ENCODE measurements around the gene GMDS. TPM values are rescaled to one million over a fixed set of nuclear protein-coding genes. Genes with fewer than 3 reads are reported as not detected.
A peak's percentile ranks its signal among the peaks of the same experiment; 100 is the strongest.

Gene GMDS
- total RNA-seq, 1 donor from 2014 or later: 30.1 TPM

DNA sequence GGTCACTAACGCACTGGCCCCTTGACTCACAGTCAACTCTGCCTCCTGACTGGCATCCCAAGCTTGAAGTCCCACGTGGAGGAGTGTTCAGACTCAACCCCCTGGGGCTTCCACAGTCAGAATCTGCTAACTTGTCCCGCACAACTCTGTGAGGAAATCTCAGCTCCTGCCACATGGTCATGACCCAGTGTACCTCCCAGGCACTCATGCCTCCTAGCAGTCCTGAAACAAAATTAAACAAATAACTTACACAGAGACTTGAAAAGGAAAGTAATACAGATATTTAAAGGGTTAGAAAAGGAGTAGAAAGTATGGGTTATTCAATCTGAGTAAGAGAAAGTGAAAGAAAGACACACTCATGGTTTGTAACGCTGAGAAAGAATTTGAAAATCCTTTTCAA is 134.9 kb downstream of the GMDS start:
- ATAC-seq (ENCODE audit: low read depth): no peak
- POLR2A ChIA-PET: no interaction called here
- DNase-seq: no peak
- H3K9me3 Mint-ChIP-seq: no peaks in the 10 kb centered on the region
- TF ChIP-seq, protein P1, sequence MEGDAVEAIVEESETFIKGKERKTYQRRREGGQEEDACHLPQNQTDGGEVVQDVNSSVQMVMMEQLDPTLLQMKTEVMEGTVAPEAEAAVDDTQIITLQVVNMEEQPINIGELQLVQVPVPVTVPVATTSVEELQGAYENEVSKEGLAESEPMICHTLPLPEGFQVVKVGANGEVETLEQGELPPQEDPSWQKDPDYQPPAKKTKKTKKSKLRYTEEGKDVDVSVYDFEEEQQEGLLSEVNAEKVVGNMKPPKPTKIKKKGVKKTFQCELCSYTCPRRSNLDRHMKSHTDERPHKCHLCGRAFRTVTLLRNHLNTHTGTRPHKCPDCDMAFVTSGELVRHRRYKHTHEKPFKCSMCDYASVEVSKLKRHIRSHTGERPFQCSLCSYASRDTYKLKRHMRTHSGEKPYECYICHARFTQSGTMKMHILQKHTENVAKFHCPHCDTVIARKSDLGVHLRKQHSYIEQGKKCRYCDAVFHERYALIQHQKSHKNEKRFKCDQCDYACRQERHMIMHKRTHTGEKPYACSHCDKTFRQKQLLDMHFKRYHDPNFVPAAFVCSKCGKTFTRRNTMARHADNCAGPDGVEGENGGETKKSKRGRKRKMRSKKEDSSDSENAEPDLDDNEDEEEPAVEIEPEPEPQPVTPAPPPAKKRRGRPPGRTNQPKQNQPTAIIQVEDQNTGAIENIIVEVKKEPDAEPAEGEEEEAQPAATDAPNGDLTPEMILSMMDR (IDR thresholded peaks at IDR 0.05): no peak
- intact Hi-C loops (cut with micrococcal nuclease): no loop called here
- CTCF ChIA-PET: interaction anchor here (1.0 kb wide), 1 partner anchor 584 kb away, joined by 3 read pairs; no protein-coding TSS in a partner anchor
- peaks cover 7% of the 10 kb centered on the region for H3K36me3 Mint-ChIP-seq (ENCODE audit: low read depth)
- no peak overlapping the region for H3K27ac Mint-ChIP-seq
- H3K27me3 Mint-ChIP-seq: no peaks in the 10 kb centered on the region
- peaks cover 13% of the 10 kb centered on the region for H3K4me1 Mint-ChIP-seq
- H3K4me3 Mint-ChIP-seq: no peak overlapping the region

- no peak overlapping the region for H3K4me3 Mint-ChIP-seq
- H3K27ac Mint-ChIP-seq: no peak overlapping the region
- intact Hi-C loops (cut with micrococcal nuclease): loop anchor here (10.0 kb wide), 1 partner anchor 335 kb away; no protein-coding TSS in a partner anchor
- no peaks in the 10 kb centered on the region for H3K27me3 Mint-ChIP-seq
- CTCF ChIA-PET: interaction anchor here (1.0 to 1.4 kb wide), 2 partner anchors 505 to 585 kb away, joined by 3 read pairs; no protein-coding TSS in a partner anchor
- peaks cover 7% of the 10 kb centered on the region for H3K36me3 Mint-ChIP-seq (ENCODE audit: low read depth)
- POLR2A ChIA-PET: no interaction called here
- ATAC-seq (ENCODE audit: low read depth) (no peak), DNase-seq (no peak)
- no peaks in the 10 kb centered on the region for H3K9me3 Mint-ChIP-seq
- TF ChIP-seq, protein P1 (IDR thresholded peaks at IDR 0.05): no peak
- peaks cover 13% of the 10 kb centered on the region for H3K4me1 Mint-ChIP-seq
These were observed 135.6 kb downstream of the GMDS start for GRCh38 chr6:2109796-2110195.

DNA sequence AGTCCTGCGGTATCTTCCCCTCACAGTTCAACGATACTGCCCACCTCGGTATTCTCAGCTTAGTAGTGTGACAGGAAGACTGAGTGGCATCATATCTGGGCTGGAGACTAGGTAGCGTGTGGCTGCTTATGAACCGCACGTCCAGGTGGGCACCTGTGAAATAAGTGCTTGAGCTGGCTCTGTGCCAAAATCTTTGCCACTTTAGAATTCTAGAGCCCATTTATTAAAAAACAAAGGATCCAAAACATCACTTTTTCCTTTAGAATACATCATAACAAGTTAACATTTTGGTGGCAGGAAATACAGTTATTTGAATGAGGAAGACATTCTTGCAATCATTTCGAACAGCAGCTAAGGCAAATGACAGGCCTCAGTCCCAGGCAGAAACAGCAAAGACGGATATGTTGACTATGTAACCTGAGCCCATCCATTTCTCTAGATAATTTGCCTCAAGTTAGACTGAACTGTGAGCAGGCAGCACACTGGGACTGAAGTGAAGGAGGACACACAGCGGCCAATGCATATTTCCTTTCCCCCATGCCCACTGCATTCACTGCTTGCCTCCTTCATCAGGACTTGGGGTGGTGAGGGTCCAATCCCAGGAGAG is 136.6 kb downstream of the GMDS start:
- Mint-ChIP-seq H3K4me1 (peaks cover 13% of the 10 kb centered on the region), H3K27ac (no peak overlapping the region), H3K4me3 (no peak overlapping the region), H3K9me3 (no peaks in the 10 kb centered on the region), H3K36me3 (ENCODE audit: low read depth) (peaks cover 2% of the 10 kb centered on the region), H3K27me3 (no peaks in the 10 kb centered on the region)
- ChIA-PET CTCF (interaction anchor here (0.5 to 1.5 kb wide), 3 partner anchors 504 to 512 kb away, joined by 3 to 5 read pairs (median 3); no protein-coding TSS in a partner anchor), POLR2A (no interaction called here)
- TF ChIP-seq, protein P1 (IDR thresholded peaks at IDR 0.05): no peak
- no peak for ATAC-seq (ENCODE audit: low read depth)
- no peak for DNase-seq
- intact Hi-C loops (cut with micrococcal nuclease): loop anchor here (10.0 kb wide), 1 partner anchor 336 kb away; no protein-coding TSS in a partner anchor

GRCh38 chr6:2104524-2104880 is 140.9 kb downstream of the GMDS start:
- Mint-ChIP-seq H3K9me3 (no peaks in the 10 kb centered on the region), H3K36me3 (ENCODE audit: low read depth) (no peaks in the 10 kb centered on the region), H3K27ac (no peak overlapping the region), H3K4me3 (no peak overlapping the region), H3K27me3 (no peaks in the 10 kb centered on the region), H3K4me1 (no peaks in the 10 kb centered on the region)
- ChIA-PET CTCF (interaction anchor here (0.8 to 2.5 kb wide), 20 partner anchors 8 to 513 kb away, joined by 3 to 43 read pairs (median 4); no protein-coding TSS in a partner anchor), POLR2A (interaction anchor here (1.2 to 1.4 kb wide), 2 partner anchors 499 to 500 kb away, joined by 4 read pairs; no protein-coding TSS in a partner anchor)
- TF ChIP-seq, protein P1 (IDR thresholded peaks at IDR 0.05): no peak
- DNase-seq (no peak), ATAC-seq (ENCODE audit: low read depth) (no peak)
- intact Hi-C loops (cut with micrococcal nuclease): loop anchor here (1.0 to 10.0 kb wide), 8 partner anchors 92 to 591 kb away; no protein-coding TSS in a partner anchor

DNA sequence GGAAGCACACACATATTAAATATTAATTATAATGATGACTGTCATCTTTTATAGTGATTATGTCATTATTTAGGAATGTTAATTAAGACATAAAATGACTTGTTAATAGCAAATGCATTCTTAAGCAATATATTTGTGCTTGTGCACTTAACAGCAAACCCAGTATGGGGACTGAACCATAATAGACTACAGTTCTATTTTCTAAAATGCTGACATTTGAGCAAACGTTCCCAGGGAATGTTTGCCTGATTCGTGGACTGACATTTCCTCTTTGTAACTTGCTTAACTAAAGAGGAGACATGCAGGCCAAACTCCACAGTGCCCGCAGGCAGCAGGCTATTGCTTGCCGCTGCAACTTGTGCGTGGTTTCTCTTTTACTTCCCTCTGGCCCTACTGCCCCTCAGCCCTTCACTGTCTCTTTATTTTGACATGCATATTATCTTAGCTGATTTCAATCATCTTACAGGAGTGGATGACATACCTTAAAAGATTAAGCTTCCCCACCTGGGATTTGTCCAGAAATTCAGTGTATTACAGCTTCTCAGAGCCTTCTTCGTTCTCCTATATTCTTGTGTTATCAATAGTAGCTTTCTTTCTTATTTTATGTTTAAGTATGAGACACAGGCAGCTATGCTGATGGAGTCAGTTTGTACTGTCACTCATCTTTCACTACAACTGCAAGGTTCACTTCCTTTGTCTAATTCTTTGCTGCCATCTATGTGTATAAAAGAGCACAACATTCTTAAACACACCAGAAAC is 141.5 kb downstream of the GMDS start:
- intact Hi-C loops (cut with micrococcal nuclease): loop anchor here (1.0 to 10.0 kb wide), 9 partner anchors 92 to 591 kb away; no protein-coding TSS in a partner anchor
- ChIA-PET CTCF (interaction anchor here (0.8 to 2.5 kb wide), 21 partner anchors 9 to 512 kb away, joined by 3 to 43 read pairs (median 4); no protein-coding TSS in a partner anchor), POLR2A (interaction anchor here (0.7 to 1.4 kb wide), 3 partner anchors 248 to 499 kb away, joined by 3 to 4 read pairs (median 4); no protein-coding TSS in a partner anchor)
- H3K36me3 Mint-ChIP-seq (ENCODE audit: low read depth): no peaks in the 10 kb centered on the region
- no peak for DNase-seq
- no peaks in the 10 kb centered on the region for H3K4me1 Mint-ChIP-seq
- TF ChIP-seq, protein P1 (IDR thresholded peaks at IDR 0.05): no peak
- H3K4me3 Mint-ChIP-seq: no peak overlapping the region
- H3K9me3 Mint-ChIP-seq: no peaks in the 10 kb centered on the region
- no peak overlapping the region for H3K27ac Mint-ChIP-seq
- H3K27me3 Mint-ChIP-seq: no peaks in the 10 kb centered on the region
- peak; percentile 49 for ATAC-seq (ENCODE audit: low read depth)
